Stimulated activated CD8-positive, alpha-beta memory T cell treated with anti-CD3 and anti-CD28 coated beads, Interleukin-7, amount 100 ng/mL, for 1 hour (primary cell): Measurements from ENCODE around the gene DET1.

ENCODE experiments used
- DNase-seq, 2 donors: peaks; one replicate each; pipeline ENCODE4 v3.0.0-alpha.2; 2020; ENCODE audit warnings: low read depth in 2 of 2

DET1 gene

GRCh38 chr15:88467073-88467934, 79.2 kb downstream of the DET1 start, which contains the start of the genes MRPL46 and MRPS11:
Gene MRPL46 (minus strand): TSS chr15:88467388. CDS start chr15:88467377, 11 bp downstream.
Gene MRPS11 (plus strand): TSS chr15:88467708. CDS start chr15:88467718, 10 bp downstream.
- DNase-seq, result peak; percentile 76 to 80

- DNase-seq, result no peak
Measured at GRCh38 chr15:88465633-88466224, 80.8 kb downstream of the DET1 start.

DNA sequence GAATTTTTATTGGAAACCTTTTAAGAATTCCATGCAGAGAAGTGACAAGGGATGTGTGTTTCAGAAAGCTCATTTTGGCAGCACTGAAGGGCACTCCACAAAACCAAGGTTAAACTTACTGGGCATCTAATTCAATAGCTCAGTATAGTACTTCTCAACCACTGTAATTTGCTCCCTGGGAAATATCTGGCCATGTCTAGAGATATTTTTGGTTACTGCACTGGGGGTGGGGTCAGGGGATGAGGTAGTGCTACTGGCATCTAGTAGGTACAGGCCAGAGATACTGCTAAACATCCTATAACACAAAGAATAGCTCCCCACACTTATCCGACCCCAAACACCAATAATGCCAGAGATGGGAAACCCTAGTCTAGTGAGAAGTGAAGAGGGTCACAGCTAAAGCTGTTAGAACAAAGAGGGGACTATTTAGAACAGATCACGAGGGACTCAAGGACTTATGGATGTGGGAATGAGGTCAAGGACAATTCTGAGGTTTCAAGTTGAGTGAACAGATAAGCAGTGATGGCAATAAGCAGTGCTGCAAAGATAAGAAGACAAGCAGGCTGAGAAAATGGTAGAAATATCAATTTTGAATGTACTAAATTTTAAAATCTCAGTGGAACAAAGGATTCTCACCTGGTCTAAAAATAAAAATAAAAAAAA, 82.5 kb downstream of the DET1 start:
- DNase-seq, result no peak
